ENCODE results near the gene NTRK2.

DNA sequence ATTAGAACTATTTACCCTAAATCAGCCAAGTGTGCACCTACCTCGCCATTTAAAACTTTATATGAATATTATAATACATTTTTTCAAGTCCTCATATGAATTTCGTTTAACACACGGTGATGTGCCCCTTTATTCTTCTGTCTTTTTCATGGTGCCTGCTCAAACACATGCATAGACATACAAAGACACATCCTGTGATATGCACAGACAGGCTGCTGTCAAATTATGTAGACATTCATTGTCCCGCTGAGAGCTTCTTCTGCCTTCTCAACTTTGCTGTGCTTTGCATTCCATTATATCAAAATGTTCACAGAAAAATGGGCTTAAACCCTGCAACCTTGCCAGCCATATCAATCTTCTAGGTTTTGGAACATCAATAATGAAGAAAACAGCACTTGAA, 193.8 kb downstream of the NTRK2 start:
- TF ChIP-seq CTCF (IDR thresholded peaks at IDR 0.05) (no peak), POLR2A (IDR thresholded peaks at IDR 0.05) (no peak)
